Activated T-helper 17 cell treated with anti-CD3 and anti-CD28 coated beads, Interleukin-2, amount 50 U/mL, for 72 hours (primary cell): ENCODE data around the gene BSG. TPM values are rescaled to one million over a fixed set of nuclear protein-coding genes. Genes with fewer than 3 reads are reported as not detected.

Experiments
- ATAC-seq: fragments of 150-1000 bp; cut with Tn5 transposase; replicated peaks from 2 replicates; pipeline ENCODE4 v1.10.0; 2021; ENCODE audit warnings: mild to moderate bottlenecking, moderate library complexity
- H3K27ac Mint-ChIP-seq: one replicate; pipeline ENCODE4 v1.8.0; 2022; ENCODE audit warnings: mixed read lengths
- H3K27me3 Mint-ChIP-seq: one replicate; pipeline ENCODE4 v1.8.0; 2022; ENCODE audit warnings: mixed read lengths
- H3K36me3 Mint-ChIP-seq: one replicate; pipeline ENCODE4 v1.8.0; 2022; ENCODE audit warnings: low read depth, mild to moderate bottlenecking, mixed read lengths
- H3K4me1 Mint-ChIP-seq: one replicate; pipeline ENCODE4 v1.8.0; 2022; ENCODE audit warnings: mixed read lengths
- H3K4me3 Mint-ChIP-seq: one replicate; pipeline ENCODE4 v1.8.0; 2022; ENCODE audit warnings: mild to moderate bottlenecking, mixed read lengths
- H3K9me3 Mint-ChIP-seq: one replicate; pipeline ENCODE4 v1.8.0; 2022; ENCODE audit warnings: mixed read lengths
- total RNA-seq, 2 donors: library from RNA; stranded (reverse); gene quantifications; one replicate each; pipeline ENCODE4 v1.2.3, GENCODE V29; 2022

BSG gene
- total RNA-seq, 2 donors from 2014 or later: 170 to 244 TPM

DNA sequence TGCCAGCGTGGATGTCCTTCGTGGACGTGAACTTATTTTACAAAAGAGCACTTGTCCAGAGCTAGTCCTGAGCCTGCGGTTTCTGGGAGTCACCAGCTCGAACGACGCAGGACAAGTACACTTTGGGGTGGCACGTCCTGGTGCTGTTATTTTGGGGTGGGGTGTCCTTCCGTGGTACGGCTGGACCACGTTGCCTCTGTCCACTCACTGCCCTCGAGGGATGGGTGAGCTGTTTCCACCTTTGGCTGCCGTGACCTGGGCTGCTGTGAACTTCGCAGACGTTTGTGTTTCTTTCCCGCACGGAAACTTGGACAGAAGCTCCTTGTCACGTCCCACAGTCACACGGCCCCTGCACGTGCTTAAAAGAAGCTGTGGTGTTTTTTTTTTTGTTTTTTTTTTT lies 17.6 kb upstream of the BSG start:
- H3K4me1 Mint-ChIP-seq: no peaks in the 10 kb centered on the region
- no peak overlapping the region for H3K4me3 Mint-ChIP-seq
- no peak for ATAC-seq
- H3K9me3 Mint-ChIP-seq: no peaks in the 10 kb centered on the region
- no peaks in the 10 kb centered on the region for H3K27me3 Mint-ChIP-seq
- H3K36me3 Mint-ChIP-seq: no peaks in the 10 kb centered on the region
- no peak overlapping the region for H3K27ac Mint-ChIP-seq

DNA sequence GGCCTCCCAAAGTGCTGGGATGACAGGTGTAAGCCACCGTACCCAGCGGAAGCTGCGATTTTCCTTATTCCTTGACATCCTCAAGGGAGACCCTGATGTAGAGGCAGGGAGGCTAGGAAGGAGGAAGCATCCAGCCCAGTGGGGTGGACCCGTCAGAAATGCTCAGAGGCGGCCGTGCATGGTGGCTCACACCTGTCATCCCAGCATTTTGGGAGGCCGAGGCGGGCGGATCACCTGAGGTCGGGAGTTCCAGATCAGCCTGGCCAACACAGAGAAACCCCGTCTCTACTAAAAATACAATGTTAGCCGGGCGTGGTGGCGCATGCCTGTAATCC lies 17.0 kb upstream of the BSG start:
- no peaks in the 10 kb centered on the region for H3K27me3 Mint-ChIP-seq
- H3K27ac Mint-ChIP-seq: no peak overlapping the region
- no peaks in the 10 kb centered on the region for H3K9me3 Mint-ChIP-seq
- ATAC-seq: no peak
- H3K4me1 Mint-ChIP-seq: no peaks in the 10 kb centered on the region
- no peaks in the 10 kb centered on the region for H3K36me3 Mint-ChIP-seq
- H3K4me3 Mint-ChIP-seq: no peak overlapping the region

DNA sequence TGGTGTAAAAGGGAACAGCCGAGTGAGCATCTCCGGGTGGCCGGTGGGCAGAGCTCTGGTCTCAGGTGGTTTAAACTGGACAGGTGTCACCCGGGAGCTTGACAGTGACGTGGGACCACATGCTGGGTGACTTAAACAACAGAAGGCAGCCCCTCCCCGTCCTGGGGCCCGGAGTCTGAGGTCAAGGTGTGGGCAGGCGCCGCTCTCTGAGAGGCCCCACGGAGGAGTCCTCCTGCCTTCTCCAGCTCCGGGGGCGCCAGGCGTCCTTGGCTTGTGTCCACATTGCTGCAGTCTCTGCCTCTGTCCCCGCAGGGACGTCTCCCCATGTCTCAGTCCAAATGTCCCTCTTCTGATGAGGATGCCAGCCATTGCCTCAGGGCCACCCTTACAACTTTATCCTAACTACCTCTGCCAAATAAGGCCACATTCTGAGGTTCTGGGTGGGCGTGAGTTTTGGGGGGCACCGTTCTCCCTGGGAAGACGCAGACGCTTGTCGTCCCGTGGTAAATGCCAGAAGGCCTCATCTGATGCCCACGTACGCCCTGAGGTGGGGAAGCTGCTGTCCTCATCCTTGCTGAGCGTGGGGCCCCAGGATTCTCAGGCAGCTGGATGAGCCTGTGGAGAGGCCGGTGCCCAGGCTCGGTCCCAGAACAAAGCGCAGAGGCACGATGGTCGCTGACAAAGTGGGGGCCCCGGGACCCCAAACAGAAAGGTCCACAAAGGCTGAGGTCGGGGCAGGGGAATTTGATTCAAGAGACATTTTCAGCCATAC lies 15.6 kb upstream of the BSG start:
- no peaks in the 10 kb centered on the region for H3K27me3 Mint-ChIP-seq
- no peak overlapping the region for H3K27ac Mint-ChIP-seq
- H3K36me3 Mint-ChIP-seq: no peaks in the 10 kb centered on the region
- no peak overlapping the region for H3K4me3 Mint-ChIP-seq
- H3K9me3 Mint-ChIP-seq: no peaks in the 10 kb centered on the region
- H3K4me1 Mint-ChIP-seq: no peaks in the 10 kb centered on the region
- no peak for ATAC-seq

DNA sequence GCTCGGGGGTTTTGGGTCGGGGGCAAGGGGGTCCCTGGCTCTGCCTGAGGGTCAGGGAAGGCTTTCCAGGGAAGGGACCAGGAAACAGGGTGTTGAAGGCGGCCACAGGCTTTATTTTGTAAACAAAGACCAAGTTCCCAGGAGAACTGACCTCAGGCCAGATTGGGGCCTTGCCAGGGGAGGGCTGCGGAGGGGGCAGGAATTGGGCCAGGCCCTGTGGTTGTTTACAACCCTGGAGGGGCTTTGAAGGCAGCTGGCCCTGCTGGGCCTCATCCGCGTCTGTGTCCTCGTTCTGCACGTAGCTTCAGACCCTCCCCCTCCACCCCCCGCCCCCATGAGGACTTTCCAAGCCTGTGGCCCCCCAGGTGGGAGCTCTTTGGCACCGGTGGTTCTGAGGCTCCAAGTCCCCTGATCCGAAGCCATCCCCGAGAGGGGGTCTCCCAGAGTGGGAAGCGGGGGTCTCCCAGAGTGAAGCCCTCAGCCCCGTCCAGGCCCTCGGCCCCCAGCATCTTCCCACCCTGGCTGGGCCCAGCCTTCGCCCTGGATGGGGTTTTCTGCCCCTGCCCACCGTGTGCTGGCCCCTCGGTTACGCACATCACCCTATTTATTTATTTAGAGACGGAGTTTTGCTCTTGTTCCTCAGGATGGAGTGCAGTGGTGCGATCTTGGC lies 13.5 kb upstream of the BSG start:
- no peaks in the 10 kb centered on the region for H3K9me3 Mint-ChIP-seq
- H3K27ac Mint-ChIP-seq: no peak overlapping the region
- no peak overlapping the region for H3K4me3 Mint-ChIP-seq
- no peak for ATAC-seq
- H3K4me1 Mint-ChIP-seq: no peaks in the 10 kb centered on the region
- H3K27me3 Mint-ChIP-seq: no peaks in the 10 kb centered on the region
- H3K36me3 Mint-ChIP-seq: no peaks in the 10 kb centered on the region

DNA sequence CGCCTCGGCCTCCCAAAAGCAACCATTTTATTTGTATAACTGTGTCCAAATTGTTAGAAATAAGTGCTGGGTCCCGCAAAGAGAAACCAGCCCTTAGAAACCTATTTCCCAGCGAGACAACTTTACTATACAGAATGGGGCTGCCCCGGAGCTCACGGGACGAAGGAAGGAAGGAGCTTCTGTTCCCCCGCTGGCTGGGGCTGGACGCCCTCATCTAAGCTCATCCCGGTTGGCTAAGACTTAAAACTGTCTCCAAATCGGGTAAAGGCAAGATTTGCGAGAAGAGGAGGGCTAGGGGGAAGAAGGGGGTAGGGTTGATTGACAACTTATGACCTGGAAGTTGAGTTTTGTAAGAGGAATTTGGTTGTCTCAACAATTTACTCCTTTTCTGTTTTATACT lies 12.3 kb upstream of the BSG start:
- Mint-ChIP-seq H3K4me1 (no peaks in the 10 kb centered on the region), H3K4me3 (no peak overlapping the region), H3K27me3 (no peaks in the 10 kb centered on the region), H3K36me3 (no peaks in the 10 kb centered on the region), H3K27ac (no peak overlapping the region), H3K9me3 (no peaks in the 10 kb centered on the region)
- no peak for ATAC-seq

DNA sequence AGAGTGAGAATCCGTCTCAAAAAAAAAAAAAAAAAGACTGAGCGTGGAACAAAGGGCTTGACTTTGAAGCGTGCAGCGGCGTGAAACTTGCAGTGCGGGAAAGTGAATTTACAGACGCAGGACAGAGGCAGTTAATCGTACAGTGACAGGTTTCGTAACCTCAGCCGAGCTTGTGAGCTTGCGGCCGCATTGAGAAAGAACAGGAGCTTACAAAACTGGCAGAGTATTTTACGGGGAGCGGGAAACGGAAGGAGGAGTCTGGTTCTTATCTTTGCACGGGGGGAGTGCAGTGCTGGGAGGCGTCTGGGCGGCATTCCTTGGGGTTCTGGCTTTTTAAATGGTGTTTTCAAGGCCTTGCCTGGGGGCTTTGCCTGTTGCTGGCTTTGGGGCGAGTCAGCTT lies 6.0 kb upstream of the BSG start:
- Mint-ChIP-seq H3K4me3 (no peak overlapping the region), H3K9me3 (no peaks in the 10 kb centered on the region), H3K36me3 (peaks cover 6% of the 10 kb centered on the region), H3K4me1 (peaks cover 6% of the 10 kb centered on the region), H3K27ac (no peak overlapping the region), H3K27me3 (no peaks in the 10 kb centered on the region)
- ATAC-seq: no peak

DNA sequence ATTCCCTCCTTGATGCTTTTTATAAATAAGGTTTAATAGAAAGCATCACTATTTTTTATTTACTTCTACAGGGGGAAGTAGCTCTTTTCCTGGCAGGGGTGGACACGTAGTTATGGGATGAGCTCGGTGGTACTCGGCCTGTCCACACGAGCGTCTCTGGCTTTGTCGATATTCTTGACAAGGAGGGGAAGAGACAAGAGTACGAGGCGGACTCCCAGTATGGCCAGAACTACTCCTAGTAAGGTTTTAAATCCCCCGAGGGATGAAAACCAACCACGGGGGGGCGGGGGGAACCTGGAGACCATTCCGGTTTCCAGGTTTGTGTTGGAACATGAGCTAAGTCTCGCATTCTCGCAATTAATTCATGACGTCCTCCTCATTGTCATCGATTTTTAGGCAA lies 5.6 kb upstream of the BSG start:
- H3K27ac Mint-ChIP-seq: no peak overlapping the region
- peaks cover 6% of the 10 kb centered on the region for H3K4me1 Mint-ChIP-seq
- peaks cover 6% of the 10 kb centered on the region for H3K36me3 Mint-ChIP-seq
- no peak overlapping the region for H3K4me3 Mint-ChIP-seq
- H3K9me3 Mint-ChIP-seq: no peaks in the 10 kb centered on the region
- no peaks in the 10 kb centered on the region for H3K27me3 Mint-ChIP-seq
- no peak for ATAC-seq

DNA sequence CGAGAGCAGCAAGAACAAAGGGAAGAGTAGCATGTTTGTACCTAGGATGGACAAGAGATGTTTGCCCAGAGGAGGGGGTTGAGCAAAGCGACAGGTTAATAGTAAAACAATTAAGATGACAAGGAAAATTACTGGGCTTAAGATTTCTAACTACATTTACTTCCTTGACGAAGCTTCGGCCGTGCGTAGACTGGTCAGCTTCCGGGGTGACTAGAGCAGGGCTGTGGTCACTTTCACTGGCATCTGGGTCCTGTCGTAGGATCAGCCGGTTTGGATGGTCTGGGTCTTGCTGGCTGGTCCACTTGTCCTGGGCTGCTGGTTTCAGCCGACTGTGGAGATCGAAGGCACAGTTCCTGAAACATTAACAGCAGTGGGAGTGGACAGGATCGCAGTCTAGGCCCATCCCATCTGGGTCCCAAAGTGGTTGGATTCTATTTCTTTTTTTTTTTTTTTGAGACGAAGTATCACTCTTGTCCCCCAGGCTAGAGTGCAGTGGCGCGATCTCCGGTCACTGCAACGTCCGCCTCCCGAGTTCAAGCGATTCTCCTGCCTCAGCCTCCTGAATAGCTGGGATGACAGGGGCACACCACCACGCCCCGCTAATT lies 5.0 kb upstream of the BSG start:
- peaks cover 6% of the 10 kb centered on the region for H3K4me1 Mint-ChIP-seq
- no peaks in the 10 kb centered on the region for H3K9me3 Mint-ChIP-seq
- ATAC-seq: no peak
- no peaks in the 10 kb centered on the region for H3K27me3 Mint-ChIP-seq
- H3K4me3 Mint-ChIP-seq: no peak overlapping the region
- H3K27ac Mint-ChIP-seq: no peak overlapping the region
- H3K36me3 Mint-ChIP-seq: peaks cover 6% of the 10 kb centered on the region

DNA sequence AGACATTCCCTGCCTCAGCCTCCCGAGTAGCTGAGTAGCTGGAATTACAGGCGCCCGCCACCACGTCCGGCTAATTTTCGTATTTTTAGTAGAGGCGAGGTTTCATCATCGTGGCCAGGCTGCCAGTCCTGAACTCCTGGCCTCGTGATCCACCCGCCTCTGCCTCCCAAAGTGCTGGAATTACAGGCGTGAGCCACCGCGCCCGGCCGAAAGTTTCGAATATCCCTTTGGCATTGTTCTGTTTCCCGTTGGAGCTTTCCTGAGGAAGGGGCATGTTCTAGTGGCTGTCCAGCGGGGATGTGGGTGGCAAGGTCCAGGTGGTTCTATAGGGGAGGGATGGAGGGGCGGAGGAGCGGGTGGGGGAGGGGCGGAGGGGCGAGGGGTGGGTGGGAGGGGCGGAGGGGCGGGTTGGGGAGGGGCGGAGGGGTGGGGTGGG lies 2.1 kb upstream of the BSG start:
- H3K4me1 Mint-ChIP-seq: peaks cover 12% of the 10 kb centered on the region
- no peaks in the 10 kb centered on the region for H3K27me3 Mint-ChIP-seq
- peak overlapping the region; percentile 99 for H3K4me3 Mint-ChIP-seq
- no peak overlapping the region for H3K27ac Mint-ChIP-seq
- no peaks in the 10 kb centered on the region for H3K9me3 Mint-ChIP-seq
- no peak for ATAC-seq
- peaks cover 12% of the 10 kb centered on the region for H3K36me3 Mint-ChIP-seq

DNA sequence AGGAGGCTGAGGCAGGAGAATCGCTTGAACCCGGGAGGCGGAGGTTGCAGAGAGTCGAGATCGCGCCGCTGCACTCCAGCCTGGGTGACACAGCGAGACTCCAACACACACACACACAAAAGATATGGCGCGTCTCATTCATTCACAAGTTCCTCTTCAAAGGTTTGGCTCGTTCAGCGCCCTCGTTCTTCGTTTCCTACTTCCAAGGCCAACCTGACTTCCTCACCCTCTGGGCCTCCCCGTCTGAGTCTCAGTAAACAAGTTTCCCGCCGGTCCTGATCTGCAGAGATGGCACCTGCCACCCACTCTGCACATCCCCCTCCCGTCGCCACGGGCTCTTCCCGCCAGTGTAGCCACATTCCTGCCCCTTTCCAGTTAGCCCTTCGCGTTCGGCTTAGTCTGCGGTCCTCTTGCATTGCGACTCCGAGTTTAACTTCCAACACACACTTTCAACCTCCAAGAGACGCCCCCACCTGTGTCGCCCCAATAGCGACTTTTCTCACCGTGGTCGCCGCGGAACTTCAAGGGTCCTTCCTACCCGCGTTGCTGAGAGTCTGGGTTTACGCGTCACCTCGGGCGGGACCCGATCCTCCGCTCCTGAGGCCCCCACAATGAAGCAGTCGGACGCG lies 1.3 kb upstream of the BSG start:
- peak; percentile 32 for ATAC-seq
- peaks cover 12% of the 10 kb centered on the region for H3K4me1 Mint-ChIP-seq
- H3K9me3 Mint-ChIP-seq: no peaks in the 10 kb centered on the region
- H3K36me3 Mint-ChIP-seq: peaks cover 12% of the 10 kb centered on the region
- peak overlapping the region; percentile 99 for H3K4me3 Mint-ChIP-seq
- peak overlapping the region; percentile 97 for H3K27ac Mint-ChIP-seq
- no peaks in the 10 kb centered on the region for H3K27me3 Mint-ChIP-seq

DNA sequence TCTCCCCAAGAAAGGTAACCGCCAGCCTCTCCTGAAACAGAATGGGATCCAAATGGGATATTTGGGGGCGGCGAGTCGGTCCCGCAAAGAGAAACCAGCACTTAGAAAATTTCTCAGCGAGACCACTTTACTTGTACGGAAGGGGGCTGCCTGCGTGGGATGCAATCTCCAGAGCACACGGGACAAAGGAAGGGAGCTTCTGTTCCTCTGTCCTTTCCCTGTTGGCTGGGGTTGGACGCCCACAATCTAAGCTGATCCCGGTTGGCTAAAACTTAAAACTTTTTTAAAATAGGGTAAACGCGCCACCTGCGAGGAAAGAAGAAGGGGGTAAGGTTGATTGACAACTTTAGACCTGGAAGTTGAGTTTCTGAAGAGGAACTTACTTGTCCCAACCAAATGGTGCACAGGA lies 826 bp upstream of the BSG start:
- ATAC-seq: no peak
- H3K9me3 Mint-ChIP-seq: no peaks in the 10 kb centered on the region
- H3K27me3 Mint-ChIP-seq: no peaks in the 10 kb centered on the region
- H3K4me1 Mint-ChIP-seq: peaks cover 12% of the 10 kb centered on the region
- peak overlapping the region; percentile 97 for H3K27ac Mint-ChIP-seq
- peak overlapping the region; percentile 99 for H3K4me3 Mint-ChIP-seq
- peaks cover 16% of the 10 kb centered on the region for H3K36me3 Mint-ChIP-seq

DNA sequence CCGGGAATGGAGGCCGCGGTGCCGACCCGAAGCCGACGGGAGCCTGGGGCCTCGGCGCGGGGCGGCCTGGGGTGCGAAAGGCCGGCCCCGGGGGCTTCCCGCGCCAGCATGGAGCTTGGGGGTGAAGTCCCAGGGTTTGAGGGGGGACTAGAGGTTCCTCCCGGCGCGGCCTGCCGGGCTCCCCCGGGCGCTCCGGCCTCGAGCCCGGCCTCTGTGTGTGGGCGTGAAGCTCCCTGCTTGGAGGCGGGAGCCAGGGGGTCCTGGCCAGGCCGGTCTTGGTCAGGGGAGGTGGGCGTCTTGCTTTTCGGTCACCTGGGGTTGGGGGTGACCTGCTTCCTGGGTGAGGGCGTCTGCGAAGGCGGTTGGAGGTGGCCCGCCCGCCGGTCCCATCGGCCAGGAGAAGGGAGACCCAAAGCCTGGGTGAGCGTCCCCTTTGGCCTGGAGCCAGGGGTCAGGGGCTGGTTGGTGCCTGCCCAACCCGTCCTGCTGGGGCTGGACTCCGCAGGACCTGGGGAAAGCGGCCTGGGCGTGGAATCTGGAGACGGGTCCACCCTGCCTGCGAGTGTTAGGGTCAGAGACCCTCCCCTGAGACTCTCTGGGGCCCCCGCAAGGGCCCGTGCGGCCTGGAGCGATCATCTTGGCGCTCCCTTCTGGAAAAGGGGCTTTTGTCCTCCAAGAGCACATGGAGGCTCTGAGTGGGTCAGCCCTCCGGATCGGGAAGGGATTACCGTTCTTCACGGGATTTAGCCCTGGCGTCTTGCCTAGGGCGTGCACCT lies 535 bp downstream of the BSG start:
- Mint-ChIP-seq H3K9me3 (no peaks in the 10 kb centered on the region), H3K4me3 (peak overlapping the region; percentile 99), H3K27ac (peak overlapping the region; percentile 97), H3K4me1 (peaks cover 12% of the 10 kb centered on the region), H3K36me3 (peaks cover 21% of the 10 kb centered on the region), H3K27me3 (no peaks in the 10 kb centered on the region)
- ATAC-seq: no peak

DNA sequence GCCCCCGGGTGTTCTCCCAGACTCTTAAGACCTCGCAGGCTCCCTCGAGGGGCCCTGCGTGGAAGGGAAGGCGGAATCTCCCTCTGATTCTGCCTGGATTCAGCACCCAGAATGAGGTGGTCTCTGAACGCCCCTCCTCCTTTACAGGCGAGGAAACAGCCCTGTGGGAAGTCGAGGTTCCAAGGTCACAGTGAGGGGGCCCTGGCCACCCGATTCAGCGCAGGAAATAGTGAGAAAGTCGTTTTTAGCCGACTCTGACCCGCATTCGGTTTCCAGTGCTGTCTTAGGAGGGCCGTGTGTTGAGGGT lies 1.1 kb downstream of the BSG start:
- H3K27me3 Mint-ChIP-seq: no peaks in the 10 kb centered on the region
- peaks cover 27% of the 10 kb centered on the region for H3K36me3 Mint-ChIP-seq
- H3K9me3 Mint-ChIP-seq: no peaks in the 10 kb centered on the region
- no peak for ATAC-seq
- peaks cover 12% of the 10 kb centered on the region for H3K4me1 Mint-ChIP-seq
- peak overlapping the region; percentile 99 for H3K4me3 Mint-ChIP-seq
- H3K27ac Mint-ChIP-seq: peak overlapping the region; percentile 97
